HEK293 (cell line): Measurements from ENCODE around the gene ABCG1.

Experiments
- CTCF ChIA-PET: fragments of 350-600 bp; formaldehyde crosslinking; extraction: SDS; loops from one replicate; lab custom pipeline; 2021; ENCODE audit warnings: antibody characterized with exemption; lab: Yijun Ruan, JAX
- POLR2A ChIA-PET: fragments of 300-600 bp; formaldehyde crosslinking; extraction: SDS; loops from one replicate; lab custom pipeline; 2020; ENCODE audit warnings: antibody characterized with exemption, inconsistent platforms; lab: Yijun Ruan, JAX
- H3K27ac ChIP-seq: fragments of 200-500 bp; sonication (Bioruptor generic); 2 replicates; pipeline ENCODE4 v1.5.1; 2014; ENCODE audit warnings: low read depth, low read length, control low read depth, inconsistent platforms; ENCODE audit errors: extremely low read depth
- H3K36me3 ChIP-seq, 2 experiments: fragments of 200-500 bp in 1 of 2; sonication (Bioruptor generic) in 1 of 2; 1 replicate in 1 of 2; 2 replicates in 1 of 2; pipeline ENCODE4 v1.5.1; 2014 to 2017; ENCODE audit warnings: inconsistent platforms in 2 of 2, low read length in 2 of 2; ENCODE audit not compliant: control insufficient read depth in 2 of 2, insufficient read depth in 1 of 2
- H3K4me1 ChIP-seq: fragments of 200-500 bp; sonication (Bioruptor generic); 2 replicates; pipeline ENCODE4 v1.5.1; 2014; ENCODE audit warnings: mild to moderate bottlenecking, low read length, inconsistent platforms; ENCODE audit not compliant: control insufficient read depth, insufficient read depth
- H3K4me3 ChIP-seq: 2 replicates; pipeline ENCODE4 v1.5.1; 2011; ENCODE audit warnings: low read depth, mild to moderate bottlenecking, control low read depth, low read length, moderate library complexity
- H3K9me3 ChIP-seq: fragments of 200-500 bp; sonication (Bioruptor generic); 2 replicates; pipeline ENCODE4 v1.5.1; 2014; ENCODE audit warnings: low read depth, low read length, inconsistent platforms; ENCODE audit not compliant: control insufficient read depth, insufficient read depth
- MYNN ChIP-seq: fragments of 450-650 bp; formaldehyde crosslinking; IDR thresholded peaks from 2 replicates; pipeline ENCODE4 v1.5.1; 2016; ENCODE audit warnings: missing biosample characterization, missing genetic modification characterization, borderline replicate concordance
- TCF7L2 ChIP-seq: IDR thresholded peaks from 2 replicates; pipeline ENCODE4 v1.6.1; 2011; ENCODE audit warnings: low read depth, mild to moderate bottlenecking, inconsistent platforms, low read length, moderate library complexity, borderline replicate concordance
- YY2 ChIP-seq: fragments of 450-650 bp; formaldehyde crosslinking; IDR thresholded peaks from 2 replicates; pipeline ENCODE4 v1.5.1; 2016; ENCODE audit warnings: missing biosample characterization, missing genetic modification characterization
- ZBTB20 ChIP-seq: fragments of 450-650 bp; formaldehyde crosslinking; IDR thresholded peaks from 2 replicates; pipeline ENCODE4 v1.5.1; 2016; ENCODE audit warnings: missing biosample characterization, missing genetic modification characterization
- ZBTB48 ChIP-seq: fragments of 450-650 bp; formaldehyde crosslinking; IDR thresholded peaks from 2 replicates; pipeline ENCODE4 v1.5.1; 2016; ENCODE audit warnings: missing biosample characterization, missing genetic modification characterization
- ZFP69B ChIP-seq: fragments of 450-650 bp; formaldehyde crosslinking; IDR thresholded peaks from 2 replicates; pipeline ENCODE4 v1.5.1; 2016; ENCODE audit warnings: missing biosample characterization, missing genetic modification characterization
- ZNF112 ChIP-seq: fragments of 450-650 bp; formaldehyde crosslinking; IDR thresholded peaks from 2 replicates; pipeline ENCODE4 v1.5.0; 2017; ENCODE audit warnings: missing biosample characterization, missing genetic modification characterization
- ZNF114 ChIP-seq: fragments of 450-650 bp; formaldehyde crosslinking; IDR thresholded peaks from 2 replicates; pipeline ENCODE4 v1.5.0; 2017; ENCODE audit warnings: missing biosample characterization, missing genetic modification characterization
- ZNF2 ChIP-seq: fragments of 450-650 bp; formaldehyde crosslinking; IDR thresholded peaks from 2 replicates; pipeline ENCODE4 v1.5.1; 2016; ENCODE audit warnings: missing biosample characterization, missing genetic modification characterization
- ZNF211 ChIP-seq: fragments of 450-650 bp; formaldehyde crosslinking; IDR thresholded peaks from 2 replicates; pipeline ENCODE4 v1.5.1; 2016; ENCODE audit warnings: low read depth, missing biosample characterization, missing genetic modification characterization
- ZNF221 ChIP-seq: fragments of 450-650 bp; formaldehyde crosslinking; IDR thresholded peaks from 2 replicates; pipeline ENCODE4 v1.5.1; 2017; ENCODE audit warnings: missing biosample characterization, missing genetic modification characterization, borderline replicate concordance
- ZNF341 ChIP-seq: fragments of 450-650 bp; formaldehyde crosslinking; IDR thresholded peaks from 2 replicates; pipeline ENCODE4; 2016; ENCODE audit warnings: low read depth, missing biosample characterization, missing genetic modification characterization
- ZNF354C ChIP-seq: fragments of 450-650 bp; formaldehyde crosslinking; IDR thresholded peaks from 2 replicates; pipeline ENCODE4 v1.5.1; 2016; ENCODE audit warnings: missing biosample characterization, missing genetic modification characterization, low read depth, borderline replicate concordance
- ZNF366 ChIP-seq: fragments of 450-650 bp; formaldehyde crosslinking; conservative IDR thresholded peaks from 2 replicates; pipeline ENCODE4 v1.5.1; 2016; ENCODE audit warnings: missing biosample characterization, missing genetic modification characterization
- ZNF433 ChIP-seq: fragments of 450-650 bp; formaldehyde crosslinking; IDR thresholded peaks from 2 replicates; pipeline ENCODE4 v1.5.1; 2016; ENCODE audit warnings: missing biosample characterization, missing genetic modification characterization, low read depth
- ZNF501 ChIP-seq: fragments of 450-650 bp; formaldehyde crosslinking; IDR thresholded peaks from 2 replicates; pipeline ENCODE4 v1.5.1; 2016; ENCODE audit warnings: missing biosample characterization, missing genetic modification characterization
- ZNF510 ChIP-seq: fragments of 450-650 bp; formaldehyde crosslinking; IDR thresholded peaks from 2 replicates; pipeline ENCODE4 v1.5.1; 2018; ENCODE audit warnings: mild to moderate bottlenecking, missing genetic modification characterization, missing biosample characterization; ENCODE audit not compliant: insufficient replicate concordance
- ZNF600 ChIP-seq: fragments of 450-650 bp; formaldehyde crosslinking; IDR thresholded peaks from 2 replicates; pipeline ENCODE4 v1.5.1; 2016; ENCODE audit warnings: missing biosample characterization, missing genetic modification characterization
- ZNF658 ChIP-seq: fragments of 450-650 bp; formaldehyde crosslinking; IDR thresholded peaks from 2 replicates; pipeline ENCODE4; 2016; ENCODE audit warnings: missing biosample characterization, missing genetic modification characterization
- ZNF701 ChIP-seq: fragments of 450-650 bp; formaldehyde crosslinking; IDR thresholded peaks from 2 replicates; pipeline ENCODE4 v1.5.1; 2016; ENCODE audit warnings: missing biosample characterization, missing genetic modification characterization
- ZNF747 ChIP-seq: fragments of 450-650 bp; formaldehyde crosslinking; IDR thresholded peaks from 2 replicates; pipeline ENCODE4 v1.5.1; 2016; ENCODE audit warnings: missing biosample characterization, missing genetic modification characterization
- ZNF777 ChIP-seq: fragments of 450-650 bp; formaldehyde crosslinking; IDR thresholded peaks from 2 replicates; pipeline ENCODE4 v1.5.1; 2017; ENCODE audit warnings: missing biosample characterization, missing genetic modification characterization, borderline replicate concordance
- ZNF792 ChIP-seq: fragments of 450-650 bp; formaldehyde crosslinking; IDR thresholded peaks from 2 replicates; pipeline ENCODE4 v1.5.1; 2016; ENCODE audit warnings: missing biosample characterization, missing genetic modification characterization
- ZNF837 ChIP-seq: fragments of 450-650 bp; formaldehyde crosslinking; IDR thresholded peaks from 2 replicates; pipeline ENCODE4 v1.5.1; 2016; ENCODE audit warnings: missing biosample characterization, missing genetic modification characterization
- TF ChIP-seq, protein P1 (sequence below): fragments of 450-650 bp; formaldehyde crosslinking; IDR thresholded peaks from 2 replicates; pipeline ENCODE4 v1.5.0; 2017; ENCODE audit warnings: missing biosample characterization, missing genetic modification characterization, borderline replicate concordance
- TF ChIP-seq, protein P2 (sequence below): fragments of 450-650 bp; formaldehyde crosslinking; IDR thresholded peaks from 2 replicates; pipeline ENCODE4 v1.5.1; 2016; ENCODE audit warnings: missing biosample characterization, missing genetic modification characterization
- TF ChIP-seq, protein P3 (sequence below): fragments of 450-650 bp; formaldehyde crosslinking; IDR thresholded peaks from 2 replicates; pipeline ENCODE4 v1.5.1; 2016; ENCODE audit warnings: missing biosample characterization, missing genetic modification characterization
- TF ChIP-seq, protein P4 (sequence below): fragments of 450-650 bp; formaldehyde crosslinking; IDR thresholded peaks from 2 replicates; pipeline ENCODE4 v1.5.1; 2016; ENCODE audit warnings: missing biosample characterization, missing genetic modification characterization

Gene ABCG1

DNA sequence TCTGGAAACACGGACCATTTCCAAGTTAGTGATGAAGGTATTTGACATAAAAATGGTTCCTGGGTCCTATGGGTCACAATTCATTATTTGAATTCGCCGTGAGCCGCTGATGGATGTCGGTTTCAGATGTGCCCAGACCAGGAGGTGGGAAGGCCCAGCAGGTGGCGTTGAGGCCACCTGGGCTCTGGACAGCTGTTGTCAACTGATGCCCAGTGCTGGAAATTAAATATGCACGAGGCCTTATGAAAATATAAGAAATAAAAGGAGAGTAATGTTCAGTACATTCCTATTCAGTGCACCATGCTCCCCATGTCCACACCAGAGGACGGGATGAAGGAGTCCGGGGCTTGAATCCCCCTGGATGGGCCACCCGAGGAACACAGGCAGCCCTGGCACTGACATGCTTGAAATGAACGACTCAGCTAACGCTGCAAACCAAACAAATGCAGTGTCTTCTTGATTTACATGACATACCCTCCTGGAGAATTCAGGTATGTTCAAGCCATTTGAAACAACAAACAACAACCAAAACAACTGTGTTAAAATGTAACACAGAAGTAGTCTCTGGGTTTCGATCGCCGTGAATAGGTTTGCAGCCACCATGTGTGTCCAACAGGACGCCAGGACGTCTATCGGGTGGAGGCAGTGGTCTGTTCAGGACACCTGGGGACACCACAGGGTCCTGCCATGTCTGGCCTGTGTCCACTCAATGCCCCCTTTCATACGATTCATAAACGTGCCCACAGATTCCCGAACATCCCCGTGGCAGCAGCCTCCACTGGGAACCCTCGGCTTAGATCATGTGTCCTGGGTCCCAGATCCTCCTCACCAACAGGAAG is 90.2 kb downstream of the ABCG1 start:
- ChIA-PET POLR2A (interaction anchor here (0.7 kb wide), 3 partner anchors 10 to 121 kb away, joined by 3 to 6 read pairs (median 6); no protein-coding TSS in a partner anchor), CTCF (interaction anchor here (0.5 to 4.8 kb wide), 42 partner anchors 7 to 638 kb away, joined by 3 to 35 read pairs (median 5); partner anchors contain the start of gene TFF1)
- no peaks in the 10 kb centered on the region for H3K4me1 ChIP-seq
- TF ChIP-seq, protein P1, sequence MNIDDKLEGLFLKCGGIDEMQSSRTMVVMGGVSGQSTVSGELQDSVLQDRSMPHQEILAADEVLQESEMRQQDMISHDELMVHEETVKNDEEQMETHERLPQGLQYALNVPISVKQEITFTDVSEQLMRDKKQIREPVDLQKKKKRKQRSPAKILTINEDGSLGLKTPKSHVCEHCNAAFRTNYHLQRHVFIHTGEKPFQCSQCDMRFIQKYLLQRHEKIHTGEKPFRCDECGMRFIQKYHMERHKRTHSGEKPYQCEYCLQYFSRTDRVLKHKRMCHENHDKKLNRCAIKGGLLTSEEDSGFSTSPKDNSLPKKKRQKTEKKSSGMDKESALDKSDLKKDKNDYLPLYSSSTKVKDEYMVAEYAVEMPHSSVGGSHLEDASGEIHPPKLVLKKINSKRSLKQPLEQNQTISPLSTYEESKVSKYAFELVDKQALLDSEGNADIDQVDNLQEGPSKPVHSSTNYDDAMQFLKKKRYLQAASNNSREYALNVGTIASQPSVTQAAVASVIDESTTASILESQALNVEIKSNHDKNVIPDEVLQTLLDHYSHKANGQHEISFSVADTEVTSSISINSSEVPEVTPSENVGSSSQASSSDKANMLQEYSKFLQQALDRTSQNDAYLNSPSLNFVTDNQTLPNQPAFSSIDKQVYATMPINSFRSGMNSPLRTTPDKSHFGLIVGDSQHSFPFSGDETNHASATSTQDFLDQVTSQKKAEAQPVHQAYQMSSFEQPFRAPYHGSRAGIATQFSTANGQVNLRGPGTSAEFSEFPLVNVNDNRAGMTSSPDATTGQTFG (tag by site-specific recombination): no peak
- TF ChIP-seq ZNF341 (tag by site-specific recombination) (no peak), ZBTB20 (no peak), ZNF211 (tag by site-specific recombination) (no peak), ZNF600 (tag by site-specific recombination) (no peak), ZNF792 (no peak), ZNF221 (no peak), ZNF701 (tag by site-specific recombination) (no peak), YY2 (tag by site-specific recombination) (no peak), ZNF501 (tag by site-specific recombination) (no peak), ZNF354C (tag by site-specific recombination) (no peak), ZFP69B (no peak), ZNF747 (no peak), ZNF510 (tag by site-specific recombination) (no peak), ZNF114 (tag by site-specific recombination) (no peak), ZNF112 (tag by site-specific recombination) (no peak), ZNF658 (tag by site-specific recombination) (no peak)
- TF ChIP-seq, protein P2, sequence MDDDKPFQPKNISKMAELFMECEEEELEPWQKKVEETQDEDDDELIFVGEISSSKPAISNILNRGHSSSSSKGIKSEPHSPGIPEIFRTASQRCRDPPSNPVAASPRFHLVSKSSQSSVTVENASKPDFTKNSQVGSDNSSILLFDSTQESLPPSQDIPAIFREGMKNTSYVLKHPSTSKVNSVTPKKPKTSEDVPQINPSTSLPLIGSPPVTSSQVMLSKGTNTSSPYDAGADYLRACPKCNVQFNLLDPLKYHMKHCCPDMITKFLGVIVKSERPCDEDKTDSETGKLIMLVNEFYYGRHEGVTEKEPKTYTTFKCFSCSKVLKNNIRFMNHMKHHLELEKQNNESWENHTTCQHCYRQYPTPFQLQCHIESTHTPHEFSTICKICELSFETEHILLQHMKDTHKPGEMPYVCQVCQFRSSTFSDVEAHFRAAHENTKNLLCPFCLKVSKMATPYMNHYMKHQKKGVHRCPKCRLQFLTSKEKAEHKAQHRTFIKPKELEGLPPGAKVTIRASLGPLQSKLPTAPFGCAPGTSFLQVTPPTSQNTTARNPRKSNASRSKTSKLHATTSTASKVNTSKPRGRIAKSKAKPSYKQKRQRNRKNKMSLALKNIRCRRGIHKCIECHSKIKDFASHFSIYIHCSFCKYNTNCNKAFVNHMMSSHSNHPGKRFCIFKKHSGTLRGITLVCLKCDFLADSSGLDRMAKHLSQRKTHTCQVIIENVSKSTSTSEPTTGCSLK (tag by site-specific recombination): no peak
- TF ChIP-seq, protein P3, sequence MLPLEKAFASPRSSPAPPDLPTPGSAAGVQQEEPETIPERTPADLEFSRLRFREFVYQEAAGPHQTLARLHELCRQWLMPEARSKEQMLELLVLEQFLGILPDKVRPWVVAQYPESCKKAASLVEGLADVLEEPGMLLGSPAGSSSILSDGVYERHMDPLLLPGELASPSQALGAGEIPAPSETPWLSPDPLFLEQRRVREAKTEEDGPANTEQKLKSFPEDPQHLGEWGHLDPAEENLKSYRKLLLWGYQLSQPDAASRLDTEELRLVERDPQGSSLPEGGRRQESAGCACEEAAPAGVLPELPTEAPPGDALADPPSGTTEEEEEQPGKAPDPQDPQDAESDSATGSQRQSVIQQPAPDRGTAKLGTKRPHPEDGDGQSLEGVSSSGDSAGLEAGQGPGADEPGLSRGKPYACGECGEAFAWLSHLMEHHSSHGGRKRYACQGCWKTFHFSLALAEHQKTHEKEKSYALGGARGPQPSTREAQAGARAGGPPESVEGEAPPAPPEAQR (tag by site-specific recombination): no peak
- H3K36me3 ChIP-seq: no peaks in the 10 kb centered on the region
- no peak overlapping the region for H3K4me3 ChIP-seq
- H3K27ac ChIP-seq: no peak overlapping the region
- no peaks in the 10 kb centered on the region for H3K9me3 ChIP-seq

DNA sequence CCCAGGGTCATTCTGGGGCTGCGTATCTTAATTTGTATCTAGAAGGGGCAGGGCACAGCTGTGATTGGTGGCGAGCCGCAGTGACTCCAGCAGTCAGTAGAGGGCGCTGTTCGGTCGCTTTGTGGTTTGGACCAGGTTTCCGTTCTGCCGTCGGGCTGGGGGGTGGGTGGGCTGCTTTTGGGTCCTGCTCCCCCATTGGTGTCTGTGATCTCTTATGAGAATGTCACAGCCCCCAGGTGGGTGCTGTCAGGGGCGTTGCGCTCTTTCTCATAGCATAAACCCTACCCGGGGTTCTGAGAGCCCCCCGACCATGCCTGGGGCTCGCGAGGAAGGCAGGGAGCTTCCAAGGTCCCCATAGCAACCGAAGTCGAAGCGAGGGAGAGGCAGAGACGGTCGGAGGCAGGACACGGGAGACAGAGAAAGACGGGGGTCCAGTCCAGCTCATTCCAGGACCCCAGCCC is 90.8 kb downstream of the ABCG1 start:
- no peak overlapping the region for H3K27ac ChIP-seq
- no peaks in the 10 kb centered on the region for H3K9me3 ChIP-seq
- POLR2A ChIA-PET: interaction anchor here (0.7 kb wide), 3 partner anchors 9 to 120 kb away, joined by 3 to 6 read pairs (median 6); no protein-coding TSS in a partner anchor
- CTCF ChIA-PET: interaction anchor here (0.5 to 4.8 kb wide), 48 partner anchors 8 to 459 kb away, joined by 3 to 35 read pairs (median 4); partner anchors contain the start of gene TFF1
- H3K4me3 ChIP-seq: no peak overlapping the region
- no peaks in the 10 kb centered on the region for H3K4me1 ChIP-seq
- no peaks in the 10 kb centered on the region for H3K36me3 ChIP-seq
- peak; percentile 65; the same call in 1 of the 2 replicates for TF ChIP-seq ZNF777 (tag by site-specific recombination)
- no peak for TF ChIP-seq MYNN (tag by site-specific recombination)
- no peak for TF ChIP-seq ZNF366 (tag by site-specific recombination)
- TF ChIP-seq ZNF433 (tag by site-specific recombination): no peak
- no peak for TF ChIP-seq ZNF837 (tag by site-specific recombination)
- TF ChIP-seq ZBTB48 (tag by site-specific recombination): no peak
- peak; percentile 37; the same call in 1 of the 2 replicates for TF ChIP-seq ZNF2 (tag by site-specific recombination)
- TF ChIP-seq, protein P4, sequence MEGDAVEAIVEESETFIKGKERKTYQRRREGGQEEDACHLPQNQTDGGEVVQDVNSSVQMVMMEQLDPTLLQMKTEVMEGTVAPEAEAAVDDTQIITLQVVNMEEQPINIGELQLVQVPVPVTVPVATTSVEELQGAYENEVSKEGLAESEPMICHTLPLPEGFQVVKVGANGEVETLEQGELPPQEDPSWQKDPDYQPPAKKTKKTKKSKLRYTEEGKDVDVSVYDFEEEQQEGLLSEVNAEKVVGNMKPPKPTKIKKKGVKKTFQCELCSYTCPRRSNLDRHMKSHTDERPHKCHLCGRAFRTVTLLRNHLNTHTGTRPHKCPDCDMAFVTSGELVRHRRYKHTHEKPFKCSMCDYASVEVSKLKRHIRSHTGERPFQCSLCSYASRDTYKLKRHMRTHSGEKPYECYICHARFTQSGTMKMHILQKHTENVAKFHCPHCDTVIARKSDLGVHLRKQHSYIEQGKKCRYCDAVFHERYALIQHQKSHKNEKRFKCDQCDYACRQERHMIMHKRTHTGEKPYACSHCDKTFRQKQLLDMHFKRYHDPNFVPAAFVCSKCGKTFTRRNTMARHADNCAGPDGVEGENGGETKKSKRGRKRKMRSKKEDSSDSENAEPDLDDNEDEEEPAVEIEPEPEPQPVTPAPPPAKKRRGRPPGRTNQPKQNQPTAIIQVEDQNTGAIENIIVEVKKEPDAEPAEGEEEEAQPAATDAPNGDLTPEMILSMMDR: peak; percentile 60
- no peak for TF ChIP-seq TCF7L2
